ENCODE results near the gene DCAF8L2.
"Not testable (repeated sequence)": the region's sequence is repeated elsewhere in the genome, so short reads cannot be mapped to it uniquely, and the experiment has no call there.

The DCAF8L2 gene

GRCh38 chrX:27746516-27746915 is 156.4 kb downstream of the DCAF8L2 start:
- no peaks in the 10 kb centered on the region for H3K9me3 ChIP-seq (ENCODE audit: insufficient read depth, low read depth, low read length)
- no peak overlapping the region for H3K4me3 ChIP-seq (ENCODE audit: low read length)
- H3K9ac ChIP-seq (ENCODE audit: low read depth, low read length): no peak overlapping the region
- no peak overlapping the region for H3K27ac ChIP-seq (ENCODE audit: low read depth, low read length)
- 94% methylated on average over 10 of the region's 10 CpGs for WGBS
- no peaks in the 10 kb centered on the region for H3K27me3 ChIP-seq (ENCODE audit: insufficient read depth, low read length)
- H3K36me3 ChIP-seq (ENCODE audit: insufficient read depth, low read length): no peaks in the 10 kb centered on the region
- H3K4me1 ChIP-seq (ENCODE audit: insufficient read depth, low read length): no peaks in the 10 kb centered on the region

- not testable (repeated sequence) for H3K36me3 ChIP-seq (ENCODE audit: insufficient read depth, low read length); H3K4me1 ChIP-seq (ENCODE audit: insufficient read depth, low read length); H3K27me3 ChIP-seq (ENCODE audit: insufficient read depth, low read length); H3K27ac ChIP-seq (ENCODE audit: low read depth, low read length); H3K9ac ChIP-seq (ENCODE audit: low read depth, low read length); H3K9me3 ChIP-seq (ENCODE audit: insufficient read depth, low read depth, low read length); H3K4me3 ChIP-seq (ENCODE audit: low read length)
- WGBS: 100% methylated on average over 1 of the region's 2 CpGs
Measured at GRCh38 chrX:27750298-27750697, 160.2 kb downstream of the DCAF8L2 start.

GRCh38 chrX:27751976-27752375 is 161.8 kb downstream of the DCAF8L2 start:
- Histone ChIP-seq H3K4me3 (ENCODE audit: low read length) (no peak overlapping the region), H3K36me3 (ENCODE audit: insufficient read depth, low read length) (no peaks in the 10 kb centered on the region), H3K9ac (ENCODE audit: low read depth, low read length) (no peak overlapping the region), H3K27me3 (ENCODE audit: insufficient read depth, low read length) (no peaks in the 10 kb centered on the region), H3K27ac (ENCODE audit: low read depth, low read length) (no peak overlapping the region), H3K9me3 (ENCODE audit: insufficient read depth, low read depth, low read length) (no peaks in the 10 kb centered on the region), H3K4me1 (ENCODE audit: insufficient read depth, low read length) (no peaks in the 10 kb centered on the region)
- 50% methylated on average over 2 of the region's 2 CpGs for WGBS

- Histone ChIP-seq H3K4me1 (ENCODE audit: insufficient read depth, low read length) (no peaks in the 10 kb centered on the region), H3K36me3 (ENCODE audit: insufficient read depth, low read length) (no peaks in the 10 kb centered on the region), H3K4me3 (ENCODE audit: low read length) (no peak overlapping the region), H3K27me3 (ENCODE audit: insufficient read depth, low read length) (no peaks in the 10 kb centered on the region), H3K9ac (ENCODE audit: low read depth, low read length) (no peak overlapping the region), H3K9me3 (ENCODE audit: insufficient read depth, low read depth, low read length) (no peaks in the 10 kb centered on the region), H3K27ac (ENCODE audit: low read depth, low read length) (no peak overlapping the region)
- WGBS: 95% methylated on average over 11 of the region's 12 CpGs
Measured at GRCh38 chrX:27765718-27766117, 175.6 kb downstream of the DCAF8L2 start.

- Histone ChIP-seq H3K4me3 (ENCODE audit: low read length) (no peak overlapping the region), H3K36me3 (ENCODE audit: insufficient read depth, low read length) (no peaks in the 10 kb centered on the region), H3K9ac (ENCODE audit: low read depth, low read length) (no peak overlapping the region), H3K4me1 (ENCODE audit: insufficient read depth, low read length) (no peaks in the 10 kb centered on the region), H3K9me3 (ENCODE audit: insufficient read depth, low read depth, low read length) (no peaks in the 10 kb centered on the region), H3K27ac (ENCODE audit: low read depth, low read length) (no peak overlapping the region), H3K27me3 (ENCODE audit: insufficient read depth, low read length) (no peaks in the 10 kb centered on the region)
Measured at GRCh38 chrX:27767387-27767786, 177.2 kb downstream of the DCAF8L2 start.

- no peak overlapping the region for H3K4me3 ChIP-seq (ENCODE audit: low read length)
- H3K9ac ChIP-seq (ENCODE audit: low read depth, low read length): no peak overlapping the region
- H3K36me3 ChIP-seq (ENCODE audit: insufficient read depth, low read length): no peaks in the 10 kb centered on the region
- no peaks in the 10 kb centered on the region for H3K9me3 ChIP-seq (ENCODE audit: insufficient read depth, low read depth, low read length)
- WGBS: no CpG with 5 or more reads among the region's 2 CpGs
- H3K27ac ChIP-seq (ENCODE audit: low read depth, low read length): no peak overlapping the region
- H3K4me1 ChIP-seq (ENCODE audit: insufficient read depth, low read length): no peaks in the 10 kb centered on the region
- H3K27me3 ChIP-seq (ENCODE audit: insufficient read depth, low read length): no peaks in the 10 kb centered on the region
Measured at GRCh38 chrX:27775984-27776383, 185.8 kb downstream of the DCAF8L2 start.

GRCh38 chrX:27796640-27797257 is 206.6 kb downstream of the DCAF8L2 start:
- H3K9me3 ChIP-seq (ENCODE audit: insufficient read depth, low read depth, low read length): no peaks in the 10 kb centered on the region
- H3K4me3 ChIP-seq (ENCODE audit: low read length): no peak overlapping the region
- H3K27me3 ChIP-seq (ENCODE audit: insufficient read depth, low read length): no peaks in the 10 kb centered on the region
- H3K36me3 ChIP-seq (ENCODE audit: insufficient read depth, low read length): no peaks in the 10 kb centered on the region
- H3K4me1 ChIP-seq (ENCODE audit: insufficient read depth, low read length): no peaks in the 10 kb centered on the region
- H3K27ac ChIP-seq (ENCODE audit: low read depth, low read length): no peak overlapping the region
- whole genome bisulfite sequencing: 100% methylated on average over 1 of the region's 6 CpGs
- H3K9ac ChIP-seq (ENCODE audit: low read depth, low read length): no peak overlapping the region

GRCh38 chrX:27797575-27797974 is 207.4 kb downstream of the DCAF8L2 start:
- Histone ChIP-seq H3K9ac (ENCODE audit: low read depth, low read length) (no peak overlapping the region), H3K27ac (ENCODE audit: low read depth, low read length) (no peak overlapping the region), H3K4me1 (ENCODE audit: insufficient read depth, low read length) (no peaks in the 10 kb centered on the region), H3K4me3 (ENCODE audit: low read length) (no peak overlapping the region), H3K36me3 (ENCODE audit: insufficient read depth, low read length) (no peaks in the 10 kb centered on the region), H3K9me3 (ENCODE audit: insufficient read depth, low read depth, low read length) (no peaks in the 10 kb centered on the region), H3K27me3 (ENCODE audit: insufficient read depth, low read length) (no peaks in the 10 kb centered on the region)
- WGBS: no CpG with 5 or more reads among the region's 1 CpG
